IPS-NIHi7 (cell line): ENCODE results near the gene CAMTA2.

Source experiments
- DNase-seq: peaks from one replicate; pipeline ENCODE4 v3.0.0; 2012; ENCODE audit warnings: mixed read lengths; ENCODE audit errors: extremely low spot score

Gene CAMTA2

GRCh38 chr17:4948166-4948930 is 39.1 kb downstream of the CAMTA2 start, which contains the start of gene PFN1:
PFN1 (minus strand) TSS chr17:4948530; CDS start chr17:4948394, 136 bp downstream.
- peak; percentile 78 for DNase-seq

GRCh38 chr17:4947411-4948165 is 39.9 kb downstream of the CAMTA2 start:
- peak; percentile 51 for DNase-seq

GRCh38 chr17:4947010-4947410 is 40.5 kb downstream of the CAMTA2 start:
- no peak for DNase-seq

- DNase-seq, result no peak
Observed at GRCh38 chr17:4946312-4946976, 41.0 kb downstream of the CAMTA2 start.

GRCh38 chr17:4945944-4946280 is 41.6 kb downstream of the CAMTA2 start:
- no peak for DNase-seq

GRCh38 chr17:4945176-4945943 is 42.1 kb downstream of the CAMTA2 start:
- peak; percentile 43 for DNase-seq

GRCh38 chr17:4944554-4945175 is 42.8 kb downstream of the CAMTA2 start:
- no peak for DNase-seq

GRCh38 chr17:4944163-4944553 is 43.3 kb downstream of the CAMTA2 start:
- DNase-seq, result no peak

- no peak for DNase-seq
Observed at GRCh38 chr17:4942760-4943508, 44.5 kb downstream of the CAMTA2 start.

GRCh38 chr17:4941319-4941610 is 46.2 kb downstream of the CAMTA2 start:
- DNase-seq, result no peak

GRCh38 chr17:4940555-4941318 is 46.7 kb downstream of the CAMTA2 start:
- DNase-seq, result peak; percentile 76

GRCh38 chr17:4939796-4940554 is 47.5 kb downstream of the CAMTA2 start, which contains the start of the genes RNF167 and SLC25A11:
RNF167 (plus strand) TSS chr17:4940268; CDS start chr17:4940910, 642 bp downstream.
SLC25A11 (minus strand) TSS chr17:4940046; CDS start chr17:4939910, 136 bp downstream.
- DNase-seq, result peak; percentile 96

GRCh38 chr17:4939546-4939795 is 48.0 kb downstream of the CAMTA2 start:
- peak; percentile 26 for DNase-seq

GRCh38 chr17:4938688-4939545 is 48.6 kb downstream of the CAMTA2 start:
- DNase-seq, result no peak

GRCh38 chr17:4938069-4938491 is 49.4 kb downstream of the CAMTA2 start:
- DNase-seq, result no peak

GRCh38 chr17:4937553-4937952 is 49.9 kb downstream of the CAMTA2 start:
- DNase-seq, result no peak

GRCh38 chr17:4936436-4936835 is 51.0 kb downstream of the CAMTA2 start:
- DNase-seq, result no peak

GRCh38 chr17:4935650-4936049 is 51.8 kb downstream of the CAMTA2 start:
- DNase-seq, result no peak
